ENCODE data around the gene SRRD.
A peak's percentile ranks its signal among the peaks of the same experiment; 100 is the strongest.

SRRD gene

GRCh38 chr22:26452236-26453016 lies 31.3 kb upstream of the SRRD start:
- DNase-seq = peak in 1 of 2 donors; percentile 51
- Histone ChIP-seq H3K9me3 (no peaks in the 10 kb centered on the region), H3K4me1 (no peaks in the 10 kb centered on the region), H3K36me3 (peaks cover 36 to 68% (median 67%) of the 10 kb centered on the region in 3 donors), H3K27me3 (no peaks in the 10 kb centered on the region), H3K4me3 (no peak overlapping the region), H3K27ac (no peak overlapping the region)
- TF ChIP-seq CTCF (IDR thresholded peaks at IDR 0.05) = no peak
- intact Hi-C loops (cut with DNase I; ENCODE audit: low total_unique reads) = no loop called here

- Histone ChIP-seq H3K9me3 (no peaks in the 10 kb centered on the region), H3K27me3 (no peaks in the 10 kb centered on the region), H3K27ac (no peak overlapping the region), H3K4me3 (no peak overlapping the region), H3K4me1 (no peaks in the 10 kb centered on the region), H3K36me3 (peaks cover 44 to 76% (median 75%) of the 10 kb centered on the region in 3 donors)
- no peak for TF ChIP-seq CTCF (IDR thresholded peaks at IDR 0.05)
- DNase-seq = peak in 1 of 2 donors; percentile 17
- intact Hi-C loops (cut with DNase I; ENCODE audit: low total_unique reads) = no loop called here
Measured at GRCh38 chr22:26453216-26453615, 30.5 kb upstream of the SRRD start.

GRCh38 chr22:26453812-26454500 lies 29.7 kb upstream of the SRRD start:
- no peaks in the 10 kb centered on the region for H3K4me1 ChIP-seq
- no peak overlapping the region for H3K4me3 ChIP-seq
- intact Hi-C loops (cut with DNase I; ENCODE audit: low total_unique reads) = no loop called here
- no peak overlapping the region for H3K27ac ChIP-seq
- DNase-seq = peak in 1 of 2 donors; percentile 21
- H3K36me3 ChIP-seq = peaks cover 50 to 83% (median 80%) of the 10 kb centered on the region in 3 donors
- no peaks in the 10 kb centered on the region for H3K27me3 ChIP-seq
- no peaks in the 10 kb centered on the region for H3K9me3 ChIP-seq
- TF ChIP-seq CTCF (IDR thresholded peaks at IDR 0.05) = no peak

GRCh38 chr22:26457661-26458272 lies 25.9 kb upstream of the SRRD start:
- peaks cover 44 to 86% (median 75%) of the 10 kb centered on the region in 3 donors for H3K36me3 ChIP-seq
- DNase-seq = peak in 1 of 2 donors; percentile 46
- H3K4me3 ChIP-seq = no peak overlapping the region
- no peaks in the 10 kb centered on the region for H3K4me1 ChIP-seq
- H3K9me3 ChIP-seq = no peaks in the 10 kb centered on the region
- no peak for TF ChIP-seq CTCF (IDR thresholded peaks at IDR 0.05)
- H3K27ac ChIP-seq = no peak overlapping the region
- H3K27me3 ChIP-seq = no peaks in the 10 kb centered on the region
- intact Hi-C loops (cut with DNase I; ENCODE audit: low total_unique reads) = no loop called here

- no peak overlapping the region for H3K27ac ChIP-seq
- no peaks in the 10 kb centered on the region for H3K27me3 ChIP-seq
- no peak for TF ChIP-seq CTCF (IDR thresholded peaks at IDR 0.05)
- no peaks in the 10 kb centered on the region for H3K4me1 ChIP-seq
- H3K4me3 ChIP-seq = no peak overlapping the region
- no peaks in the 10 kb centered on the region for H3K9me3 ChIP-seq
- H3K36me3 ChIP-seq = peaks cover 50 to 95% (median 85%) of the 10 kb centered on the region in 3 donors
- peak in 1 of 2 donors; percentile 5 for DNase-seq
- intact Hi-C loops (cut with DNase I; ENCODE audit: low total_unique reads) = no loop called here
Measured at GRCh38 chr22:26460202-26460601, 23.5 kb upstream of the SRRD start.
